M059J (cell line): ENCODE data around the gene KLHDC4. TPM values are rescaled to one million over a fixed set of nuclear protein-coding genes. Genes with fewer than 3 reads are reported as not detected.
"Not testable (repeated sequence)": the region's sequence is repeated elsewhere in the genome, so short reads cannot be mapped to it uniquely, and the experiment has no call there.

Experiments used
- DNase-seq: peaks from one replicate; pipeline ENCODE4 v3.0.0-alpha.2; 2012; ENCODE audit warnings: low read depth
- total RNA-seq: library from RNA; depleted of rRNA; stranded (reverse); fragments of >200 nt; shearing (Covaris generic); gene quantifications from 2 replicates; pipeline ENCODE4 v1.2.3, GENCODE V29; 2014

KLHDC4 gene
- total RNA-seq, 1 experiment from 2014 or later, result 14.7 TPM

DNA sequence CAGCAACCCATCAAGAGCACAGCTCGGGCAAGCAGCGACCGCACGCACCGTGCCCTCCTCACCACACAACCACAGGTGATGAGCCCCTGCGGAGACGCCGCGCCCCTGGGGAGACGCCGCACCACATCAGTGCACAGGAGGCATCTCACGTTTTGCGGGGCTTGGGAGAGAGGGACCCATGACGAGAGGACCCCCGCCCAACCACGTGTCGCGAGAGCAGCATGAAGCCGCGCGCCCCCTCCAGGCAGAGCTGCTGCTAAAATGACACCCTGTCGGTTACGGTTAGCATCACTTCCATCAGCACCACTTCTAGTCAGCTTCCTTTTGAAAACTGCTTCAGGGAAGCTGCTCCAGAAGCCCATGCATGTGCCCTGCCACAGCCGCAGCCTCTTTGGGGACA lies 45.3 kb downstream of the KLHDC4 start:
- DNase-seq, result no peak

DNA sequence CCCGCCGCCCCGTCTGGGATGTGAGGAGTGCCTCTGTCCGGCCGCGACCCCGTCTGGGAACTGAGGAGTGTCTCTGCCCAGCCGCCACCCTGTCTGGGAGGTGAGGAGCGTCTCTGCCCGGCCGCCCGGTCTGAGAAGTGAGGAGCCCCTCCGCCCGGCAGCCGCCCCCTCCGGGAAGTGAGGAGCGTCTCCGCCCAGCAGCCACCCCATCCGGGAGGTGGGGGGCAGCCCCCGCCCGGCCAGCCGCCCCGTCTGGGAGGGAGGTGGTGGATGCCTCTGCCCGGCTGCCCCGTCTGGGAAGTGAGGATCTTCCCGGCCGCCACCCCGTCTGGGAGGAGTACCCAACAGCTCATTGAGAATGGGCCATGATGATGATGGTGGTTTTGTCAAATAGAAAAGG lies 47.0 kb downstream of the KLHDC4 start:
- not testable (repeated sequence) for DNase-seq

DNA sequence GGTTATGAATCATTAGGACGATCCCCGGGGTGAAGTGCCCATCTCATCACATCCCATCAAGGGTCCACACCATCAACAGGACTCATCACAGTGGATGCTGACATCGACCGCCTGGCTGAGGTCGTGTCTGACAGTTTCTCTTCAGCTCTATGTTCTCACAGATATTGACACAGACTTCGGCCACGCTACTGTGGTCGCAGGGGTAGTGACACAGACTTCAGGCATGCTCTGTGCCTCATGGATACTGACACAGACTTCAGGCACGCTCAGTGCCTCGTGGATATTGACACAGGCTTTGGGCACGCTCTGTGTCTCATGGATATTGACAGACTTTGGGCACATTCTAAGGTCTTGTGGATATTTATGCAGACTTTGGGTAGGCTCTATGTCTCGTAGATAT lies 50.1 kb downstream of the KLHDC4 start:
- no peak for DNase-seq

DNA sequence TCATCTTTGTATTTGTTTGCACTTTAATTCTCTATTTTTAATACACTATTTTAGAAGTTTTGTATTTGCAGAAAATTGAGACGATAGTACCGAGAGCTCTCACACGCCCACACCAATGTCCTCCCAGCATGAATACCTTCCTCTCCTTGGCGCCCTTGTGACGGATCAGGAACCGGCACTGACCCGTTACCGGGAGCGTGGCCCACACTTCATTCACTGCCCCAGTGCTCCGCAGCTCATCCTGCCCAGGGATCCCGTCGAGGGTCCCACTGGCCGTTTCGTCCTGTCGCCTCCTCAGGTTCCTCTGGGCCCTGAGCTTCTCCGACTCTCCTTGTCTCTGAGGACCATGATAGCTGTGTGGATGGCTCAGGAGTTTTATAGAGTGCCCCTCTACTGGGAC lies 50.6 kb downstream of the KLHDC4 start:
- DNase-seq, result no peak

DNA sequence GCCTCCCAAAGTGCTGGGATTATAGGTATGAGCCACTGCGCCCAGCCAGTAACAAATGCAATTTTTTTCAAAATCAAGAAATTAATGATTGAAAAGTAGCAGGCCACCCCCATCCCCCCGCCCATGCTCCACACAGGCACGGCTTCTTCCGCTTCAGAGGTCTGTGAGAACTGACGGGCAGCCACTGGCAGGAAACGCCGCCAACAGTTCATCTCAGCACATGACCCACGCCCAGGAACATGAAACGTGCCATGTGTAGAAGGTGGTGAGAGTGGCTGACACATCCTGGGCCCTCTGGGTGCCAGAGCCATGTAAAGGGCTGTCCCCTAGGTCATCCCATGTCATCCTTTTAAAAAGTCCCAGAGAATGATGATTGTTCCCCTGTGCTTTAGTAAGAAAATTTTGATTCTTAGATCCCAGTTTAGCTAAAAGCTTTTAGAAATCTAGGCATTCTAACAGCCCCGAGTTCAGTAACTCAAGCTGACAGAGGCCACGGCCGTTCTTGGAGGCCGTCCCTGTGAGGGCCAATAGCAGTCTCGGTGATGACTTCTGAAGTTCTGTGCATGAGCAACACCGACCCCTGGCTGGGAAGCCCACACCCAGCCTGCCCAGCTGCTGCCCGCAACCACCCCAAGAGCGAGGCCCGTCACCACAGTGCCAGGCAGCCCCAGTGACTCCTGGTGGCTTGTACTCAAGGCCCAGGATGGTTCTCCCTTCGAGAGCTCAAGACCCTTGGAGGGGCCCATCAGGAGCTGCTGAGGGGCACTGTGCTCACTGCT lies 52.1 kb downstream of the KLHDC4 start:
- DNase-seq, result no peak

DNA sequence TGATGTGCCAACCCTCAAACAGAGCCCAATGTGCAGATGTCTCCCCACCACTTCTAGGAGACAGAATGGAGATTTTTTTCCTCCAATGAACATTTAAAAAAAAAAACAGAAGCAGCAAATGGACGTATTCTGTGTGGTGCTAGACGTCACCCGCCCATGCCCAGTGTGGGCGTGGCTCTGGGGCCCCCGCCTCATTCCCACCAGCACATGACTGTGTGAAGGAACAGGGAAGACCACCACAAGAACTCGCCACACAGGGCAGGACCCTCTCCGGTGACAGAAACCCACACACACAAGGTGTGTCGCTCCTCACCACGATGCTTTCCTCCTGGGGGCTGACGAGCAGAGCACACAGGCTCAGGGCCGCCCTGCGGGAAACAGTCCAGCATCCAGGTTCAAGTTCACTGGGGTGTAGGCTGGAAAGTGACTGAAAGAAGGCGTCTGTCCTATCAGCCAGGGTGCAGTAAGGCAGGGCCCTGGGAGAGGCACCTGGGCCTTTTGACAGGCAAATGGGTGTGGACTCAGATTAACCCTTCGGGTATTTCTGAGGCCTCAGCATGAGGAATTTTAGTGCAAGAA lies 53.5 kb downstream of the KLHDC4 start:
- no peak for DNase-seq

DNA sequence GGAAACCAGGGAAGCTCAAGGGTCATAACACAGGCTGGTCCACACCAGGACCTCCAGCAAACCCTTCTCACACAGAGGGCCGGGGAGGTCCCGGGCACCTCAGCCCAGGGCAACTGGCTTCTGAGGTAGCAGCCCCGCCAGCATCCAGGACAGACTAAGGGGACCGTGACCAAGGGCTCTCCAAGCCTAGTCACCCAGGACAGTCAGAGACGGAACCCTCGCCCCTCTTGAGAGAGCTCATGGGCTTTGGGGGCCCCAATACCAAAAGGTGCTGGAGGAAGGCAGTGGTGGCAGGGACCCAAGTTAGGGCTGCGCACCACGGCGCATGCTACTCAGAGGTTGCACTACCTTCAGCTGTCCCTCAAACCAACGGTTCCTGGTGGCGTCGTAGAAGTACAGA lies 54.9 kb downstream of the KLHDC4 start:
- no peak for DNase-seq

DNA sequence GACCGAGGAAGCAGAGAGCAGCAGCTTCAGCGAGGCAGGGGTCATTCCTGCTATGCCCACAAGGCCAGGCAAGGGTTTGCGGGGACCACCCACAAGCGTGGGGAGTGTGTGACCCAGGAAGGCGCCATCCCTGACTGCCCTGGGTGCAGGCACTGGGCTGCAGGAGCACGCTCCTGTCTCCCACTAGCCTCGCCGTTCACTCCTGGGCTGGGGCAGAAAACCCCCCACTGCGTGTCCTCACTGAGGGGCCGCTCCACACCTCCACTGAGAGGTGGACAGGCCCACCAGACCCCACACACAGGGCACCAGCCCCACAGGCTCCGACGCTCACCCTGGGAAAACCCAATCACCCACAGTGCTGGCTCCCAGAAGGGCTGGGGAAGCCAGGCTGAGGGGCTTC lies 56.1 kb downstream of the KLHDC4 start:
- no peak for DNase-seq

DNA sequence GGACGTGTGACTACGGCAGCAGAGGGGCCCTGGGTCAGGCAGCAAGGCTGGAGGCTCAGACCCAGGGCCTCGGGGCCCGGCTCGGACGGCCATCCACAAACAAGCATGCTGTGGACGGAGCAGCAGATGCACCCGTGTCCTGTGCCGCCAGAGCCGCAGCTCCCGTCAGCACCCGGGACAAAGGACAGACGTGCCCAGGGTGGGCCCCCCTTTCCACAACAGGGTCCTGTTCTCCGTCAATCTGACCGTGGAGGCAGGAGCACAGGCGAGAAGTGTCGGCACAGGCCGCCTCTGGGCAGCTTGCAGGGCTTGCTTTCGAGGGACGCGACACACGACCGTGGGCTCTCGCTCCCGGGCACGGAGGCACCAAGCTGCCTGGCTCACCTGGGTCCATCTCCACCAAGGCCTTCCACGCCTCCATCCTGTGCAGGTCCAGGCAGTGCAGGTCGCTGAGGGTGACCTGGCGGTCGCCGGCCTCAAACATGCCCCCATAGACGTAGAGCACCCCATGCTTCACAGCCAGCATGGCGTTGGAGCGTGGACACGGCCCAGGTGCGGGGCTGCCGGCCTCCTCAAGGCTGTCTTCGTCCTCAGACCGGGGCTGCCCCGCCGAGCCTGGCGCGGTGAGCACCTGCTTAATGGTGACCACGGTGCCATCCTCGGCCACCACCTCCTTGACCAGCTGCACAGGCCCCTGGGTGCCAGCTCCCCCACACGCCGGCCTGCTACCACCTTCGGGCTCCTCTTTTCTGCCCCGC lies 56.7 kb downstream of the KLHDC4 start:
- DNase-seq, result no peak

DNA sequence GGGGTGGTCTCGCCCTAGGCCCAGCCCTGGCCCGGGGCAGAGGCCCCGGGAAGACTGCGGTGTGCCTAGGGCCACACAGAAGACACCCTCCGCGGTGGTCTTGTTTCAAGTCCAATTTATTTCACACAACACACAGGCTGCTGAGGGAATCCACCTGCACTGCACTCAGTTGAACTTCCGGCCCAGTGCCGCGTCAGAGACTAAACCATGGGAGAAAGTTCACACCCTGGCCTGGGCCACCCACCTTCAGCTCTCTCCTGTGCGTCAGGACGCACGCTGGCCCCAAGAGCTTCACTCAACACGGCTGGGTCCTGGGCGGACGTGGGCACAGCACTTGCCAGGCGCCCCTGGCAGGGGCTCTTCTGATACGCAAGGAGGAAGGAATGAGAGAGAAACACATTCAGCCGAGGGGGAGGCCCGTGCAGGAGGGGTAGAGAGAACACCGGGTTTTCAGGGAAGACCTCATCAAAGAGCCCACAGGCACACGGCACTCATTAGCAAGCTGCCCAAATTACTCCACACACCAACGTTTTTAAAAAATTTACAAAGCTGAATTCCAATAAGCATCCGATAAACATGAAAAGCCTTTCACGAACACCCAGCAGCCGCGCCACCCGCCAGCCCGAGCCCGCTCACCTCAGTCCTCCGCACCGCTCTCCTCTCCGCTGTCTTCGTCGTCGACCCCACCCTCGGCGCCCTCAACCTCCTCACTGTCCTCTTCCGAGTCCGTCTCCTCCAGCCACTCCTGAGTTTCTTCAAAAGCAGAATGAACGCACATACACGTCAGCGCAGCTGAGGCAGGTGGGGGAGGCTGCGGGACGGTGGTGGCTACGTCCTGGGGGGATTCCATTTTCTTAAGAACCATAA lies 57.8 kb downstream of the KLHDC4 start:
- no peak for DNase-seq

DNA sequence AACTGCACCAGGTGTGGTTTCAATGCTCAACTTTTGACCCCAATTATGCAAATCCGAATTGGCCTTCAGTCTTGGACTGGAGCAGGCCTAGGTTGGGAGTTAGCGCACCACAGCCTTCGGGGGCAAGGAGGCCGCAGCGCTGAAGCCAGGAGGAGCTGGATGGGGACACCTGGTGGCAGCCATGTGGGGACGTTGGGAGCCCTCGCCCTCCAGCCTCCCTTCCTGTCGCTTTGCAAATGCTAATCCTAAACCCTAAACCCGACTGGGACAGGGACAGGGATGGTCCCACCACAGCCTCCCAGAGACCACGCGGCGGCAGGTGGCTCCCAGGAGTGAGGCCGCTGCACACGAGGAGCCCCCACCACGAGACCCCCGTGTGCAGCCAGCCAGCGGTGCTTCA lies 58.7 kb downstream of the KLHDC4 start:
- no peak for DNase-seq

DNA sequence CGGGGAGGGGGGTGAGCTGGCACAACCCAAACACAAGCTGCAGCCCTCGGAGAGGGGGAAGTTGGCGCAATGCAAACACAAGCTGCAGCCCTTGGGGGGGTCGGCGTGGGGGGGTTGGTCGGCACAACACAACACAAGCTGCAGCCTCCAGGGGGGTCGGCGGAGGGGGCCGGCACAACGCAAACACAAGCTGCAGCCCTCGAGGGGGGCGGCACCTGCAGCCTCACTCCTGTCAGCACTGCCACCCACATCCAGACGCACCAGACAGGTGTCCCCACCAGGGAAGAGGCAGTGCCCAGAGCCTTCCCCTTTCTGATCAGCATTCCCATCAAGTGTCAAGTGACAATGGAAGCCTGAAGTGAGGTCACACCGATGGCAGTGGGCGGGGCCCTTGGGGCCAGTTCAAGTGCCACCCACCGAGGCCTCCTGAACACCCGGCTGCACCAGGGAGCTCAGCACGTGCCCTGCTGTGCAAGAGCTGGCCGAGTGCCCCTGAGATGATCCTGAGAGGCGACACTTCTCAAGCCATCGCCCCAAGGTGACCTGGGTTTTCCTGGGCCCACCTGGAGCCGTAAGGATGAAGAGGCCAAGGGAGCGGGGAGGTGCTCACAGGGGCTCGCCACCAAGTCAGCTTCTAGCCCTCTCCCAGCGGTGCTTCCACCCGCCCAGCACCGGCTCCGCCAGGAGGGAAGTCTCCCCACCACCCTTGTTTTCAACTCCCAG lies 59.3 kb downstream of the KLHDC4 start:
- DNase-seq, result no peak

DNA sequence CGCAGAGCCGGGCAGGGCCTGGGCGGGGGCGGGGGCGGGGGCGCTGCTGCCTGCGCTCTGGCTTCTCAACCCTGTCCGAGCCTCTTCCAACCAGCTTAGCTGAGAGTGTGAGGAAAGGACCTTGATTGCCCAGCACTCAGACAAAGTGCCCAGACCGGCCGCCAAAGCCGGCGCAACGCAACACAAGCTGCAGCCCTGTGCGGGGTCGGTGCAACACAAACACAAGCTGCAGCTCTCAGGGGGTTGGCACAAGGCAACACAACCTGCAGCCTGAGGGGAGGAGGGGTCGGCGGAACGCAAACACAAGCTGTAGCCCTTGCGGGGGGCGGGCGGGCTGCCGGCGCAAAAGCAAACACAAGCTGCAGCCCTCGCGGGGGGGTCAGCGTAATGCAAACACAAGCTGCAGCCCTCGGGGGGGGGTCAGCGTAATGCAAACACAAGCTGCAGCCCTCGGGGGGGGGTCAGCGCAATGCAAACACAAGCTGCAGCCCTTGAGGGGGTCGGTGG lies 60.0 kb downstream of the KLHDC4 start:
- DNase-seq, result no peak

DNA sequence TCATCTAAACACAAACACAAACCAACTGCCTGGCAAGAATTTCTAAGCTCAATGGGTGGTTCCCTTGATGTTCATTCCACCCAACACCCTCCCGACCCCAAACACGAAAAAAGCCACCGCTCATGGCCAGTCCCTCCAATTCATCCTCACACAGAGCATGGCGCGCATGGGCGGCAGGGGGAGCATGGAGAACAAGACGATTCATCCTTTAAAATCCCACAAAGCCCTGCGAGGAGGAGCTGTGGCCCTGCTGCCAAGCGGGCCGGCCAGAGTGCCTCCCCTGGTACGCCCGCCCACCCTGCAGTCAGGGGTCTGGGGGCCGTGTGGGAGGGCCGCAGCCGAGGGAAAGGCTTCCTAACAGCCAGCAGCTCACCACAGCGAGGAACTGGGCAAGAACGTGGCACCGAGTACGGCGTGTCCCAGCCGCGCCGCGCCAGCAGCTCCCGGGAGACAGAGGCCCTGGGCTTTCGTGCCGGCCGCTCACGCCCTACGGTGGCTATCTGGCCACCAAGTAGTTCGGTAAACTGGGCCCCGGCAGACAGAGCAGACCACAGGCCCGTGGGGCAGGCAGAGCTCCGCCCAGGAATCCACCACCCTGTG lies 60.9 kb downstream of the KLHDC4 start:
- DNase-seq, result no peak

DNA sequence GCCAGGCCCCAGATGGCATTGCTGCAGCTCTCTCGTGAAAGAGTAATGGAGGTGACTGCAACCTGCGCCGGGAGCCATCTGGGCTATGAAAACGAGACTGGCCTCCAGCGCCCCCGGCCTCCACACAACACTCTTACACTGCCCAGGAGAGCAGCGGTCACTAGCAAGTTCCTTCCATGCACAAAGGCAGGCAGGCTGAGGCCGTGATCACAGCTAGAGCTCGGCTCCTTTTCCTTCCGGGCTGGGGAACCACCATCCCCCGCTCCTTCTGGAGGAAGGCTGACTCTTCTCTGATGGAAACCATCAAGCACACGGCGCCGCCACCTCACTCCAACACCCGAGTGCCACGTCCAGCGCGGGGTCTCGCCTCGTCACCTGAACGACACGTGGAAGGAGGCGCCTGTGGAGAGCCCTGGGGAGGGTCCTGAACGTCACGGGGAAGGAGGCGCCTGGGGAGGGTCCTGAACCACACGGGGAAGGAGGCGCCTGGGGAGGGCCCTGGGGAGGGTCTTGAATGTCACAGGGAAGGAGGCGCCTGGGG lies 61.9 kb downstream of the KLHDC4 start:
- DNase-seq, result no peak

DNA sequence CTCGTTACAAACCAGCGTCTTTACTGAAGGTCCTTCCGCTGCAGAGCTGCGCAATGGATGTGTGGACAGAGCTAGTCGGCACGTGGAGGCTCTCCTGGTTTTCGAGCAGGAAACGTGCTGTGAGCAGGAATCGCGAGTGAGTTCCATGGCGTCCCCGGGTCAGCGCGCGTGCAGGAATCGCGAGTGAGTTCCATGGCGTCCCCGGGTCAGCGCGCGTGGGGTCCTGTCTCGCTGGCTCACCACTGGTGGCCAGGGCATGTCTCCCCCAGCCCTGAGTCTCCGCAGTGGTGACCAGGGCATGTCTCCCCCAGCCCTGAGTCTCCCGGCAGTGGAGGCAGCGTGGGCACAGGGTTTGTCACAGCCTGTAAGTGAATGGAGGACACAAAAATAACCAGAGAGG lies 62.7 kb downstream of the KLHDC4 start:
- DNase-seq, result no peak

DNA sequence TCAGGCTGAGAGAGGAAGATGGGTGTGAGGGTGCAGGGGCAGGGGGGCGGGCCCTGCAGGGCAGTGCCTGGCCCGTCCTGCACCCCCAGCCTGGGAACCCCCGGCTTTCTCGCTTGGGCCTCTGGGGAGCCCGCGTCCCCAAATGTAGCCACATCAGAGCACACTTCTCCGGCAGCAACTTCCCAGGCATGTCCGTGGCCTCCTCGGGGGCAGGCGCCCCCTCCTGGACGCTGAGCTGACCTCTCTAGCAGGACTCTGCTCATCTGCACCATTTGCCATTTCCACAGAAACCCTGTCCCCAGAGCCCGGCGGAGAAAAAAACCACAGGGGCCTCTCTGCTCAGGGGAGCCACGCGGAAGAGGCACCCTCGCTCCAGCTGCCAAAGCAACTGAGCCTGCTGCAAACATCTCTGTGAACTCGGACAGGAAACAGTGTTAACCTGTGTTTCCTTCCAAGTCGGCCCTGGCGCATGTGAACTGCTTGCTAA lies 63.4 kb downstream of the KLHDC4 start:
- DNase-seq, result no peak

DNA sequence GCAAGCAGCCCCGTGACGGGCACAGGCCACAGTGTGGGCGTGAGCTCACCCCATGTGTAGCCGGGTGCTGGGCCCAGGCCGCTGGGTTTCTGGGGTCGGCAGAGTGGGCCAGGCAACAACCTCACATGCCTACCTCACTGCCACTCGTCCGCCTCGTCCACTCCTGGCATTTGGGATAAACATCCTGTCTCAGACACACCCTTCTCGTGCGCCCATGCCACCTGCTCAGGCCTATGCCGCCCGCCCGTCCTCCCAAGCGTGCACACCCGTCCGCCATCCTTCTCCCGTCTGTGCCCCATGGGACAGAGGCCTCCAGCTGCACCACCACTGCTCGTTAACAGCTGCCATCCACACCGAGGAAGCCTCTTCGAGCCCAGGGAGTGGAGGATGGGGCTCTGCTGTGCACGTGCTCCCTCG lies 64.3 kb downstream of the KLHDC4 start:
- no peak for DNase-seq

DNA sequence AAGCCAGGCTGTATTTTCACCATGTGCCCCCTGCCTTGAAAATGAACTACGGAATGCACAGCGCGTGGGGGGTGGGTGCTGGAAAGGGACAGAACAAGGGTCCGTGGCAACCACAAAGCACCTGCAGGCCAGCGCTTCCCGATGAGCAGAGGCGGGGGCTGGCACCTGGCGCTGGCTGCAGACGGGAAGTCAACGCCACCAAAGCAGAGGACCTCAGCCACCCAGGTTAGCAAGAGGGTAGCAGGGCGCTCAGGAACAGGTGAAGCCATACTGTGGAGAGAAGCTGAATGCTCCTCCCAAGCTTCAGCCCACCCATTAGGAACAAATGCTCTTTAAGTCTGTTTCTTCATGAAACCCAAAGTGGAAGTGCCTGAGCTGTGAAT lies 64.7 kb downstream of the KLHDC4 start:
- DNase-seq, result no peak

DNA sequence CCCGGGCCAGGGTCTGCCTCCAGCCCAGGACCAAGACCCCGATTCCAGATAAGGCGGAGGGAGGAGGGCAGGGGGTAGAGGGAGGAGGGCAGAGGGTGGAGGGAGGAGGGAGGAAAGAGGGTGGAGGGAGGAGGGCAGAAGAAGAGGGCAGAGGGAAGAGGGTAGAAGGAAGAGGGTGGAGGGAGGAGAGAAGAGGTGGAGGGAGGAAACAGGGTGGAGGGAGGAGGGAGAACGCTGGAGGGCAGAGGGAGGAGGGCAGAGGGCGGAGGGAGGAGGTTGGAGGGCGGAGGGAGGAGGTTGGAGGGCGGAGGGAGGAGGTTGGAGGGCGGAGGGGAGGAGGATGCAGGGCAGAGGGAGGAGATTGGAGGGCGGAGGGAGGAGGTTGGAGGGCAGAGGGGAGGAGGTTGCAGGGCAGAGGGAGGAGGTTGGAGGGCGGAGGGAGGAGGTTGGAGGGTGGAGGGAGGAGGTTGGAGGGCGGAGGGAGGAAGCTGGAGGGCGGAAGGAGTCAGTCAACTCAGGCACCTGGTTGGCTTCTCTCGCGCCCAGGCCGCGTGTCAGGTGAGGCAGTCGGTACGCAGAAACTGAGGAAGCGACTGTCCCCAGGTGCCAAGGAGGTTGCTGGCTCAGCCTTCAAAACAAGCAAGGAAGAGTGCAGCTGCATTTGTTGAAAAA lies 65.2 kb downstream of the KLHDC4 start:
- no peak for DNase-seq
